CD14-positive monocyte (primary cell): ENCODE measurements around the gene PARL. TPM values are rescaled to one million over a fixed set of nuclear protein-coding genes. Genes with fewer than 3 reads are reported as not detected.

Experiments
- DNase-seq, 3 donors: peaks; one replicate each; pipeline ENCODE4 v3.0.0-alpha.2; 2011 to 2022
- H2AFZ ChIP-seq: 2 replicates; pipeline ENCODE4 v1.6.0; 2012; ENCODE audit warnings: mild to moderate bottlenecking, low read depth, low read length, inconsistent platforms; ENCODE audit not compliant: insufficient read depth, poor library complexity, severe bottlenecking
- H3K27ac ChIP-seq, 2 donors: 1 replicate in 1 of 2; 2 replicates in 1 of 2; pipeline ENCODE4 v1.5.1; 2012 to 2013; ENCODE audit warnings: low read length in 2 of 2, control low read depth in 1 of 2, inconsistent platforms in 1 of 2, low read depth in 1 of 2, mild to moderate bottlenecking in 1 of 2
- H3K27me3 ChIP-seq, 2 donors: one replicate each; pipeline versions ENCODE4 v1.6.0 to v1.6.1; 2011 to 2013; ENCODE audit warnings: low read length in 2 of 2; ENCODE audit not compliant: control insufficient read depth in 2 of 2, insufficient read depth in 2 of 2
- H3K36me3 ChIP-seq, 2 donors: replicated peaks in 1 of 2; 1 replicate in 1 of 2; 2 replicates in 1 of 2; pipeline versions ENCODE4 v1.5.1 to v1.6.1; 2012 to 2013; ENCODE audit warnings: low read length in 2 of 2, control low read depth in 1 of 2, inconsistent platforms in 1 of 2, mild to moderate bottlenecking in 1 of 2; ENCODE audit not compliant: insufficient read depth in 2 of 2, control insufficient read depth in 1 of 2
- H3K4me1 ChIP-seq, 2 donors: 1 replicate in 1 of 2; 2 replicates in 1 of 2; pipeline versions ENCODE4 v1.5.1 to v1.6.1; 2012 to 2013; ENCODE audit warnings: low read length in 2 of 2, control low read depth in 1 of 2, inconsistent platforms in 1 of 2, mild to moderate bottlenecking in 1 of 2, moderate library complexity in 1 of 2; ENCODE audit not compliant: insufficient read depth in 2 of 2, control insufficient read depth in 1 of 2
- H3K4me2 ChIP-seq: replicated peaks from 2 replicates; pipeline ENCODE3; 2012; ENCODE audit warnings: low read length, moderate library complexity, mild to moderate bottlenecking; ENCODE audit not compliant: poor library complexity, severe bottlenecking; ENCODE audit errors: extremely low read depth
- H3K4me3 ChIP-seq, 3 experiments: fragments of 200-600 bp in 1 of 3; sonication (generic) in 1 of 3; replicated peaks in 1 of 3; 1 replicate in 2 of 3; 2 replicates in 1 of 3; pipeline ENCODE4 v1.5.1; 2011 to 2013; ENCODE audit warnings: low read length in 3 of 3, mild to moderate bottlenecking in 3 of 3, control low read depth in 2 of 3, low read depth in 2 of 3, inconsistent platforms in 1 of 3, moderate library complexity in 1 of 3
- H3K79me2 ChIP-seq: 2 replicates; pipeline ENCODE4 v1.6.0; 2012; ENCODE audit warnings: mild to moderate bottlenecking, control low read depth, inconsistent platforms, low read length, moderate library complexity; ENCODE audit not compliant: insufficient read depth
- H3K9ac ChIP-seq: 2 replicates; pipeline ENCODE4 v1.6.0; 2017; ENCODE audit warnings: low read length, mild to moderate bottlenecking; ENCODE audit not compliant: insufficient read depth, poor library complexity, severe bottlenecking
- H3K9me3 ChIP-seq, 2 donors: replicated peaks in 1 of 2; 1 replicate in 1 of 2; 2 replicates in 1 of 2; pipeline versions ENCODE4 v1.5.1 to v1.6.1; 2012 to 2013; ENCODE audit warnings: low read length in 2 of 2, control low read depth in 1 of 2; ENCODE audit not compliant: control insufficient read depth in 1 of 2, insufficient read depth in 1 of 2
- H4K20me1 ChIP-seq: 2 replicates; pipeline ENCODE4 v1.6.0; 2012; ENCODE audit warnings: mild to moderate bottlenecking, low read length, control low read depth, moderate library complexity; ENCODE audit not compliant: insufficient read depth
- H3K27ac Mint-ChIP-seq, 7 donors: one replicate each; pipeline ENCODE4 v1.8.0; 2020; ENCODE audit warnings: mild to moderate bottlenecking in 7 of 7, mixed read lengths in 7 of 7, moderate library complexity in 6 of 7, inconsistent platforms in 2 of 7
- H3K27me3 Mint-ChIP-seq, 3 donors: one replicate each; pipeline ENCODE4 v1.8.0; 2021 to 2022; ENCODE audit warnings: low read depth in 3 of 3, mild to moderate bottlenecking in 3 of 3, mixed read lengths in 3 of 3, moderate library complexity in 3 of 3, inconsistent platforms in 1 of 3
- H3K36me3 Mint-ChIP-seq, 2 donors: one replicate each; pipeline ENCODE4 v1.8.0; 2020; ENCODE audit warnings: mixed read lengths in 2 of 2, inconsistent platforms in 1 of 2, mild to moderate bottlenecking in 1 of 2
- H3K4me1 Mint-ChIP-seq: one replicate; pipeline ENCODE4 v1.8.0; 2020; ENCODE audit warnings: mild to moderate bottlenecking, mixed read lengths
- H3K4me3 Mint-ChIP-seq, 2 donors: one replicate each; pipeline ENCODE4 v1.8.0; 2020; ENCODE audit warnings: mild to moderate bottlenecking in 2 of 2, mixed read lengths in 2 of 2, moderate library complexity in 1 of 2
- H3K9me3 Mint-ChIP-seq, 7 donors: one replicate each; pipeline ENCODE4 v1.8.0; 2020 to 2022; ENCODE audit warnings: mixed read lengths in 7 of 7, mild to moderate bottlenecking in 6 of 7, moderate library complexity in 6 of 7, inconsistent platforms in 2 of 7
- WGBS: methylation state at CpG from one replicate; pipeline ENCODE4 v1.1.5; 2013; ENCODE audit warnings: missing lambda C conversion rate; ENCODE audit not compliant: insufficient coverage; 5-methylcytosine and 5-hydroxymethylcytosine counted together
- intact Hi-C, 2 donors: fragments of 100-400 bp; cut with micrococcal nuclease; formaldehyde crosslinking; loops; one replicate each; pipeline versions ENCODE4 v1.15.0 to v1.15.1; 2023
- polyA plus RNA-seq, 3 donors: library from polyadenylated mRNA; depleted of rRNA in 1 of 3; unstranded in 2 of 3; stranded (reverse) in 1 of 3; fragments of 300-500 nt in 2 of 3; fragments of >200 nt in 1 of 3; fragmentation: Illumina TruSeq in 2 of 3; gene quantifications; 1 replicate in 2 of 3; 2 replicates in 1 of 3; pipeline ENCODE4 v1.2.3, GENCODE V29; 2012 to 2021
- TF ChIP-seq, protein P1 (sequence below): fragments of 200-600 bp; IDR thresholded peaks from one replicate; pipeline ENCODE4 v1.8.0; 2022; ENCODE audit warnings: antibody characterized with exemption, mild to moderate bottlenecking

PARL gene
- polyA plus RNA-seq, 3 donors, result 65.6 to 196 (median 155) TPM

GRCh38 chr3:183824761-183825455 lies 59.8 kb downstream of the PARL start:
- Mint-ChIP-seq H3K27me3 (peaks cover 5 to 18% (median 8%) of the 10 kb centered on the region in 3 donors), H3K36me3 (peaks cover 41 to 43% of the 10 kb centered on the region in 2 donors), H3K27ac (no peak overlapping the region), H3K4me3 (peak overlapping the region; percentile 69 to 90), H3K4me1 (peaks cover 16% of the 10 kb centered on the region), H3K9me3 (peaks cover 0 to 2% (median 0%) of the 10 kb centered on the region in 7 donors)
- no peak overlapping the region for H3K27ac ChIP-seq
- H3K36me3 ChIP-seq, result peaks cover 18 to 25% of the 10 kb centered on the region in 2 donors
- H3K4me2 ChIP-seq, result peak overlapping the region; percentile 95
- H4K20me1 ChIP-seq, result peaks cover 39% of the 10 kb centered on the region
- H3K79me2 ChIP-seq, result no peaks in the 10 kb centered on the region
- H3K9me3 ChIP-seq, result no peaks in the 10 kb centered on the region
- peak overlapping the region; percentile 46 for H2AFZ ChIP-seq
- H3K27me3 ChIP-seq, result peaks cover 0 to 5% of the 10 kb centered on the region in 2 donors
- H3K4me1 ChIP-seq, result peaks cover 15 to 21% of the 10 kb centered on the region in 2 donors
- TF ChIP-seq, protein P1, sequence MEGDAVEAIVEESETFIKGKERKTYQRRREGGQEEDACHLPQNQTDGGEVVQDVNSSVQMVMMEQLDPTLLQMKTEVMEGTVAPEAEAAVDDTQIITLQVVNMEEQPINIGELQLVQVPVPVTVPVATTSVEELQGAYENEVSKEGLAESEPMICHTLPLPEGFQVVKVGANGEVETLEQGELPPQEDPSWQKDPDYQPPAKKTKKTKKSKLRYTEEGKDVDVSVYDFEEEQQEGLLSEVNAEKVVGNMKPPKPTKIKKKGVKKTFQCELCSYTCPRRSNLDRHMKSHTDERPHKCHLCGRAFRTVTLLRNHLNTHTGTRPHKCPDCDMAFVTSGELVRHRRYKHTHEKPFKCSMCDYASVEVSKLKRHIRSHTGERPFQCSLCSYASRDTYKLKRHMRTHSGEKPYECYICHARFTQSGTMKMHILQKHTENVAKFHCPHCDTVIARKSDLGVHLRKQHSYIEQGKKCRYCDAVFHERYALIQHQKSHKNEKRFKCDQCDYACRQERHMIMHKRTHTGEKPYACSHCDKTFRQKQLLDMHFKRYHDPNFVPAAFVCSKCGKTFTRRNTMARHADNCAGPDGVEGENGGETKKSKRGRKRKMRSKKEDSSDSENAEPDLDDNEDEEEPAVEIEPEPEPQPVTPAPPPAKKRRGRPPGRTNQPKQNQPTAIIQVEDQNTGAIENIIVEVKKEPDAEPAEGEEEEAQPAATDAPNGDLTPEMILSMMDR, result no peak
- peak overlapping the region; percentile 31 to 76 (median 42) for H3K4me3 ChIP-seq
- peak overlapping the region; percentile 65 for H3K9ac ChIP-seq
- WGBS, result under 1% methylated on average over 88 of the region's 88 CpGs
- DNase-seq, result no peak
- intact Hi-C loops, result loop anchor here in 1 of 2 donors (5.0 kb wide), 1 partner anchor 57 kb away; the partner anchor contains the start of gene PARL

- peak overlapping the region; percentile 95 for H3K4me2 ChIP-seq
Observed at GRCh38 chr3:183823963-183824362, 60.7 kb downstream of the PARL start.

More at GRCh38 chr3:183823963-183824362, 60.7 kb downstream of the PARL start:
- intact Hi-C loops, result no loop called here
- no peak overlapping the region for H3K27ac Mint-ChIP-seq
- Histone ChIP-seq H3K4me3 (peak overlapping the region in 1 of 3 experiments; percentile 76), H3K79me2 (no peaks in the 10 kb centered on the region), H3K27ac (no peak overlapping the region), H3K27me3 (peaks cover 0 to 5% of the 10 kb centered on the region in 2 donors), H3K4me1 (peaks cover 15 to 21% of the 10 kb centered on the region in 2 donors), H3K9ac (no peak overlapping the region), H3K36me3 (peaks cover 11 to 15% of the 10 kb centered on the region in 2 donors), H4K20me1 (peaks cover 32% of the 10 kb centered on the region), H3K9me3 (no peaks in the 10 kb centered on the region), H2AFZ (no peak overlapping the region)
- H3K9me3 Mint-ChIP-seq, result peaks cover 0 to 2% (median 0%) of the 10 kb centered on the region in 7 donors
- H3K4me1 Mint-ChIP-seq, result peaks cover 16% of the 10 kb centered on the region
- DNase-seq, result no peak
- 80% methylated on average over 3 of the region's 5 CpGs for WGBS
- H3K4me3 Mint-ChIP-seq, result peak overlapping the region; percentile 69 to 90
- peaks cover 36 to 37% of the 10 kb centered on the region in 2 donors for H3K36me3 Mint-ChIP-seq
- peaks cover 5 to 18% (median 8%) of the 10 kb centered on the region in 3 donors for H3K27me3 Mint-ChIP-seq
- TF ChIP-seq, protein P1, result no peak
